Stimulated activated CD8-positive, alpha-beta memory T cell treated with anti-CD3 and anti-CD28 coated beads, Interleukin-12 subunit alpha, Interleukin-12 subunit beta, amount 100 ng/mL, for 24 hours (primary cell): ENCODE data around the gene EIF2AK3.

Experiments used
- DNase-seq: peaks from one replicate; pipeline ENCODE4 v3.0.0-alpha.2; 2020; ENCODE audit errors: extremely low read depth

Gene EIF2AK3

GRCh38 chr2:88542668-88543067 is 84.6 kb downstream of the EIF2AK3 start:
- no peak for DNase-seq

- DNase-seq: no peak
Observed at GRCh38 chr2:88540346-88540745, 86.9 kb downstream of the EIF2AK3 start.

GRCh38 chr2:88538362-88538917 is 88.8 kb downstream of the EIF2AK3 start:
- no peak for DNase-seq

- no peak for DNase-seq
Observed at GRCh38 chr2:88537640-88538039, 89.6 kb downstream of the EIF2AK3 start.

DNA sequence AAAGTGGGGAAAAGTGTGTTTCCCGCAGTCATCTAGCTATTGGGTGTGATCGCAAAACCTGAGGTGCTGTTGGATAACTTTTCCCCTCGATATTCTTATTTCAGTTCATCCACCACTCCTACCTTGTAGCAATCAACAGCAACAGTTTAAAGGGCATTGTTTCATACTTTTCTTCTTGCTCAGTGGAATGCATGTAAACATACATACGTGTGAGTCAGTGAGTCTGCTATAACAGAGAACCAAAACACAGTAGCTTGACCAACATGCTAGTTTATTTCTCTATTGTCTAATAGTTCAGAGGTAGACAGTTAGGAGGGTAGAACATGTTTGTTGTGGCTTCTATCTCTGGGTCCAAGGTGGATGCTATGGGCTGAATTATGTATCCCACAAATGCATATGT is 97.2 kb downstream of the EIF2AK3 start:
- no peak for DNase-seq

GRCh38 chr2:88521445-88522073 is 105.7 kb downstream of the EIF2AK3 start:
- DNase-seq: no peak

DNA sequence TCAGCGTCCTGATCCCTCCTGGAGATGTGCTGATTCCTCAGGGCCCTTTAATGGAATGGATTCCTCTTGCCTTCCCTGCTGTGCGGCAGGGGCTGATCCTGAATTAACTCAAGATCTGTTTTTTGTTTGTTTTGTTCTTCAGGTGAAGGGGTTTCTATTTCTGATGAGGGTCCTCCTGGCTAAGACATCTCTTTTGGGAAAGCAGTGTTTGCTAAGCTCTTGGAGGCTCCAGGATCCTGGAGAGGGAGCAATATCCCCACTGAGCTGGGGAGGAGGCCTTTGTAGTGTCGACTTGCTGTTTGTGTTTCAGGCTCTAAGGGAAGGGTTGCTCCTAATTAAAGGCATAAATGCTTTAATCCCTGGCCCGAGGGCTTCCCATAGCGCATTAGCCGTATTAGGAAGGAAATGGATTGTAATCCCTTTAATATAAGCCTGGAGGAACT is 109.5 kb downstream of the EIF2AK3 start:
- no peak for DNase-seq
